MM.1S (cell line): ENCODE measurements around the gene GRM5.

ENCODE experiments used
- DNase-seq: peaks from one replicate; pipeline ENCODE4 v3.0.0-alpha.2; 2015
- H2AFZ ChIP-seq: fragments of 300-600 bp; sonication (generic); 2 replicates; pipeline ENCODE4 v1.6.0; 2016; ENCODE audit warnings: antibody characterized with exemption, low read length
- H3F3A ChIP-seq: fragments of 300-600 bp; sonication (generic); 2 replicates; pipeline ENCODE4 v1.6.1; 2016; ENCODE audit warnings: mild to moderate bottlenecking, antibody characterized with exemption, low read length, moderate library complexity, mixed read lengths; ENCODE audit not compliant: insufficient read depth
- H3K27ac ChIP-seq: fragments of 300-600 bp; sonication (generic); 2 replicates; pipeline ENCODE4 v1.5.1; 2016; ENCODE audit warnings: mild to moderate bottlenecking, low read length
- H3K27me3 ChIP-seq: fragments of 300-600 bp; sonication (generic); replicated peaks from 2 replicates; pipeline ENCODE4 v1.6.0; 2016; ENCODE audit warnings: low read length; ENCODE audit not compliant: insufficient read depth
- H3K36me3 ChIP-seq: fragments of 300-600 bp; sonication (generic); replicated peaks from 2 replicates; pipeline ENCODE4 v1.6.1; 2016; ENCODE audit warnings: mild to moderate bottlenecking, low read length, mixed read lengths; ENCODE audit not compliant: insufficient read depth
- H3K4me1 ChIP-seq: fragments of 300-600 bp; sonication (generic); 2 replicates; pipeline ENCODE4 v1.6.1; 2016; ENCODE audit warnings: low read length, mixed read lengths
- H3K4me2 ChIP-seq: fragments of 300-600 bp; sonication (generic); 2 replicates; pipeline ENCODE4 v1.6.0; 2016; ENCODE audit warnings: low read depth, low read length
- H3K4me3 ChIP-seq: fragments of 300-600 bp; sonication (generic); 2 replicates; pipeline ENCODE4 v1.5.1; 2016; ENCODE audit warnings: low read length, mixed read lengths
- H3K79me2 ChIP-seq: fragments of 300-600 bp; sonication (generic); 2 replicates; pipeline ENCODE4 v1.6.1; 2016; ENCODE audit warnings: mixed run types, low read length, mixed read lengths
- H3K9ac ChIP-seq: fragments of 300-600 bp; sonication (generic); 2 replicates; pipeline ENCODE4 v1.6.1; 2016; ENCODE audit warnings: low read length, mixed read lengths
- H3K9me2 ChIP-seq: fragments of 300-600 bp; sonication (generic); replicated peaks from 2 replicates; pipeline ENCODE4 v1.6.1; 2016; ENCODE audit warnings: mild to moderate bottlenecking, low read length, mixed read lengths; ENCODE audit not compliant: insufficient read depth
- H3K9me3 ChIP-seq: fragments of 300-600 bp; sonication (generic); replicated peaks from 2 replicates; pipeline ENCODE4 v1.6.1; 2016; ENCODE audit warnings: mild to moderate bottlenecking, low read length, mixed read lengths; ENCODE audit not compliant: insufficient read depth
- H4K20me1 ChIP-seq: fragments of 300-600 bp; sonication (generic); 2 replicates; pipeline ENCODE4 v1.6.1; 2016; ENCODE audit warnings: mild to moderate bottlenecking, low read length, moderate library complexity, mixed read lengths; ENCODE audit not compliant: insufficient read depth
- EZH2 ChIP-seq: fragments of 300-600 bp; sonication (generic); optimal IDR thresholded peaks from 2 replicates; pipeline ENCODE3; 2017; ENCODE audit warnings: low read depth, mild to moderate bottlenecking, antibody characterized with exemption, low read length, mixed read lengths
- EZH2phosphoT487 ChIP-seq: fragments of 300-600 bp; sonication (generic); IDR thresholded peaks from 2 replicates; pipeline ENCODE4 v1.6.1; 2018; ENCODE audit warnings: antibody characterized with exemption, low read length
- TF ChIP-seq, protein P1 (sequence below): fragments of 300-600 bp; sonication (generic); IDR thresholded peaks from 2 replicates; pipeline ENCODE4 v1.5.1; 2016; ENCODE audit warnings: antibody characterized with exemption, low read length, mixed read lengths

GRM5 gene

DNA sequence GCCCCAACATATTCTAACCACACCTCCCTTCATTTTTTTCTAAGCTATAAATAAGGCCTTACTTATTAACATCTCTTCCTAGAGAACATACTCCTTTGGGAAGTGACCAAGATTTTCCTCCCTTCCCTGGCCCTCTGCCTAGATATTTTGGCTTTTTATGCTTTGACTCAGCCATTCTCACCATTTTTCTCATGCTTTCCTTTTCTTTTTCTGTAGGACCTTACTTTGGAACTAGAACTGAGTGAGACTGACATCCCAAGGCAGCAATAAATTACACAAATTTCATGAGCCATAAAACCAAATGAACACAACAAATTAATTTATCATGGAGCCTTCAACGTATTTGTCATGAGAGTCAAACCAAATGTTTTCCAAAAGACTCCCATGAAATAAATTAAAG is 585.6 kb downstream of the GRM5 start:
- no peaks in the 10 kb centered on the region for H3K4me1 ChIP-seq
- no peak for DNase-seq
- no peak overlapping the region for H2AFZ ChIP-seq
- no peak overlapping the region for H3K9ac ChIP-seq
- H4K20me1 ChIP-seq = no peaks in the 10 kb centered on the region
- H3K27me3 ChIP-seq = no peaks in the 10 kb centered on the region
- TF ChIP-seq EZH2 (no peak), EZH2phosphoT487 (no peak)
- TF ChIP-seq, protein P1, sequence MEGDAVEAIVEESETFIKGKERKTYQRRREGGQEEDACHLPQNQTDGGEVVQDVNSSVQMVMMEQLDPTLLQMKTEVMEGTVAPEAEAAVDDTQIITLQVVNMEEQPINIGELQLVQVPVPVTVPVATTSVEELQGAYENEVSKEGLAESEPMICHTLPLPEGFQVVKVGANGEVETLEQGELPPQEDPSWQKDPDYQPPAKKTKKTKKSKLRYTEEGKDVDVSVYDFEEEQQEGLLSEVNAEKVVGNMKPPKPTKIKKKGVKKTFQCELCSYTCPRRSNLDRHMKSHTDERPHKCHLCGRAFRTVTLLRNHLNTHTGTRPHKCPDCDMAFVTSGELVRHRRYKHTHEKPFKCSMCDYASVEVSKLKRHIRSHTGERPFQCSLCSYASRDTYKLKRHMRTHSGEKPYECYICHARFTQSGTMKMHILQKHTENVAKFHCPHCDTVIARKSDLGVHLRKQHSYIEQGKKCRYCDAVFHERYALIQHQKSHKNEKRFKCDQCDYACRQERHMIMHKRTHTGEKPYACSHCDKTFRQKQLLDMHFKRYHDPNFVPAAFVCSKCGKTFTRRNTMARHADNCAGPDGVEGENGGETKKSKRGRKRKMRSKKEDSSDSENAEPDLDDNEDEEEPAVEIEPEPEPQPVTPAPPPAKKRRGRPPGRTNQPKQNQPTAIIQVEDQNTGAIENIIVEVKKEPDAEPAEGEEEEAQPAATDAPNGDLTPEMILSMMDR = no peak
- H3K9me3 ChIP-seq = no peaks in the 10 kb centered on the region
- no peaks in the 10 kb centered on the region for H3K79me2 ChIP-seq
- no peak overlapping the region for H3K4me3 ChIP-seq
- no peak overlapping the region for H3K4me2 ChIP-seq
- H3F3A ChIP-seq = no peaks in the 10 kb centered on the region
- H3K27ac ChIP-seq = no peak overlapping the region
- no peaks in the 10 kb centered on the region for H3K9me2 ChIP-seq
- H3K36me3 ChIP-seq = no peaks in the 10 kb centered on the region

DNA sequence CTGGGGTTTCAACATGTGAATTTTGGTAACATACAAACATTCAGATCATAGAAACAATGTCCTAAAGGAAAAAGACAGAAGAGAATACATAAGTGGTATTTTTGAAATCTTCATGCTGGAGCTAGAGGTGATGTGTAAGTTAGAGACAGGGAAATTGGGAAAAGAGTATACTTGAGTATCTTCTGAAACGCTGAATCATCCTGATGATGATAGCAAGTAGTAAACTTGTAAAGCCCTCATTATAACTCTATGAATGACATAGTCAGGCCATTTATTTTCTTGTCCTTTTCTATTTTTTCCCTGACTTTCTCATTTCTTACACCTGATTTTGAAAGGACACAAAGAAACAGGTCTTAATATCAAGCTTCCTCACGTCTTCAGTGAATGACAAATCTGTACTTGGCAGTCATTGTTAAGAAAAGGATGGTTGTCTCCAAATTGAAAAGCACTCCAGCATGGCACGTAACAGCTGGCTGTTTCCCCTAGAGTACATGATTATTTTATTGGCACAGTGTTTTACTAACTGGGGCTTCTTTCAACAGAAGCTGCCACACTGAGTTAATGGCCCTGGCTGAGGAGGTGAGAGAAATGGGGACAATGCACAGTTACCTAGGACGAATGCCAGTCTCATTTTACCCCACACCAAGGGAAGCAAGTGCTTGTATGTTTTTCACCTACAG is 587.5 kb downstream of the GRM5 start:
- no peaks in the 10 kb centered on the region for H3K27me3 ChIP-seq
- no peak overlapping the region for H2AFZ ChIP-seq
- H3K9ac ChIP-seq = no peak overlapping the region
- H3K27ac ChIP-seq = no peak overlapping the region
- no peaks in the 10 kb centered on the region for H3K79me2 ChIP-seq
- no peak overlapping the region for H3K4me3 ChIP-seq
- no peaks in the 10 kb centered on the region for H3K36me3 ChIP-seq
- H3K9me2 ChIP-seq = no peaks in the 10 kb centered on the region
- H3K9me3 ChIP-seq = no peaks in the 10 kb centered on the region
- H3K4me2 ChIP-seq = no peak overlapping the region
- no peaks in the 10 kb centered on the region for H3F3A ChIP-seq
- no peaks in the 10 kb centered on the region for H4K20me1 ChIP-seq
- no peak for DNase-seq
- H3K4me1 ChIP-seq = no peaks in the 10 kb centered on the region
- no peak for TF ChIP-seq EZH2
- TF ChIP-seq, protein P1 = no peak
- no peak for TF ChIP-seq EZH2phosphoT487

DNA sequence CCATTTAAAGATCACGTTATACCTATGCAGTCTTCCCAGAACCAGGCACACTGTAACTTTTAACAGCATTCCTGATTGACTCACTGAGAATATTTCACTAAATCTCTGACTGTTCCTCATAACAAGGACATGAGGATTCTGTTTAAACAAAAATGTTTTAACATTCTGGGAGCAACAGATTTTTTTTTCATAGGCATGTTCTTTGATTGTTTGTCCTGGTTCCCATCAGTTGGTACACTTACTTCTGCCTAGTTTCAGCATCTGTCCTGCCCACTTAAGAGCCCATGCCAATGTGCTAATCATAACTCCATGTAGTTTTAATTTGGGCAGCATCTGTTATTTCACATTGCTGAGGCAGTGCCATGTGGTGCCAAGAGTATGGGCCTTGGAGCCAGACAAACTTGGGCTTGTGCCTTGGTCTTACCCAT is 589.8 kb downstream of the GRM5 start:
- Histone ChIP-seq H3K4me2 (no peak overlapping the region), H3K27ac (no peak overlapping the region)

More for the DNA sequence above, 589.8 kb downstream of the GRM5 start:
- no peaks in the 10 kb centered on the region for H3K4me1 ChIP-seq
- no peaks in the 10 kb centered on the region for H3K36me3 ChIP-seq
- no peak for DNase-seq
- no peaks in the 10 kb centered on the region for H3K27me3 ChIP-seq
- H3K9me3 ChIP-seq = no peaks in the 10 kb centered on the region
- H2AFZ ChIP-seq = no peak overlapping the region
- no peaks in the 10 kb centered on the region for H3F3A ChIP-seq
- no peak for TF ChIP-seq EZH2
- no peak for TF ChIP-seq EZH2phosphoT487
- TF ChIP-seq, protein P1 = no peak
- H3K4me3 ChIP-seq = no peak overlapping the region
- no peaks in the 10 kb centered on the region for H4K20me1 ChIP-seq
- no peaks in the 10 kb centered on the region for H3K79me2 ChIP-seq
- H3K9me2 ChIP-seq = no peaks in the 10 kb centered on the region
- H3K9ac ChIP-seq = no peak overlapping the region
